GM19328 (cell line): ENCODE results near the gene RAI1.

ENCODE experiments used
- ATAC-seq: cut with Tn5 transposase; IDR thresholded peaks from one replicate; pipeline ENCODE4 v1.9.1; 2021; ENCODE audit warnings: mild to moderate bottlenecking, moderate library complexity; ENCODE audit not compliant: unreplicated experiment

RAI1 gene

GRCh38 chr17:17698371-17698770 lies 17.1 kb downstream of the RAI1 start:
- no peak for ATAC-seq

- ATAC-seq, result no peak
Observed at GRCh38 chr17:17698869-17699351, 17.7 kb downstream of the RAI1 start.

- ATAC-seq, result no peak
Observed at GRCh38 chr17:17699491-17699890, 18.2 kb downstream of the RAI1 start.

- ATAC-seq, result no peak
Observed at GRCh38 chr17:17700251-17700969, 19.2 kb downstream of the RAI1 start.

- ATAC-seq, result no peak
Observed at GRCh38 chr17:17701112-17701511, 19.9 kb downstream of the RAI1 start.

GRCh38 chr17:17701658-17702057 lies 20.4 kb downstream of the RAI1 start:
- ATAC-seq, result no peak

GRCh38 chr17:17702449-17703139 lies 21.3 kb downstream of the RAI1 start:
- no peak for ATAC-seq

- ATAC-seq, result no peak
Observed at GRCh38 chr17:17703140-17703919, 22.1 kb downstream of the RAI1 start.

GRCh38 chr17:17704931-17705330 lies 23.7 kb downstream of the RAI1 start:
- ATAC-seq, result no peak

GRCh38 chr17:17706140-17707060 lies 25.1 kb downstream of the RAI1 start:
- no peak for ATAC-seq

- ATAC-seq, result no peak
Observed at GRCh38 chr17:17708295-17708694, 27.0 kb downstream of the RAI1 start.

- no peak for ATAC-seq
Observed at GRCh38 chr17:17708816-17709215, 27.6 kb downstream of the RAI1 start.

GRCh38 chr17:17709815-17710321 lies 28.6 kb downstream of the RAI1 start:
- no peak for ATAC-seq

- ATAC-seq, result no peak
Observed at GRCh38 chr17:17710355-17710727, 29.1 kb downstream of the RAI1 start.

GRCh38 chr17:17710728-17711541 lies 29.7 kb downstream of the RAI1 start:
- no peak for ATAC-seq

GRCh38 chr17:17711641-17712162 lies 30.4 kb downstream of the RAI1 start:
- no peak for ATAC-seq

GRCh38 chr17:17712268-17712924 lies 31.1 kb downstream of the RAI1 start:
- ATAC-seq, result peak; percentile 66

- ATAC-seq, result no peak
Observed at GRCh38 chr17:17713839-17714238, 32.6 kb downstream of the RAI1 start.
